Fibroblast of skin of scalp (primary cell): ENCODE measurements around the gene BLM.

Experiments
- DNase-seq: peaks from one replicate; pipeline ENCODE4 v3.0.0-alpha.2; 2013

Gene BLM

GRCh38 chr15:90691982-90692773 lies 25.0 kb upstream of the BLM start:
- no peak for DNase-seq

DNA sequence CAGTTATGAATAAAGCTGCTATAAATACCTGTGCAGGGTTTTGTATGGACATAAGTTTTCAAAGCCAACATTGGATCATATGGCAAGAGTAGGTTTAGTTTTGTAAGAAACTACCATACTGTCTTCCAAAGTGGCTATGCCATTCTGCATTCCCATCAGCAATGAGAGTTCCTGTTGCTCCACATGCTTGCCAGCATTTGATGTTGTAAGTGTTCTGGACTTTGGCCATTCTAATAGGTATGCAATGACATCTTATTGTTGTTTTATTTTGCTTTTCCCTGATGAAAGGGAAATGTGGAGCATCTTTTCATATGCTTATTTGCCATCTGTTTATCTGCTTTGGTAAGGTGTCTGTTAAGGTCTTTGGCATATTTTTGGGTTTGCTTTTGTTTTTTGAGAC lies 22.2 kb upstream of the BLM start:
- DNase-seq = no peak

- DNase-seq = no peak
Measured at GRCh38 chr15:90697175-90697574, 20.0 kb upstream of the BLM start.

DNA sequence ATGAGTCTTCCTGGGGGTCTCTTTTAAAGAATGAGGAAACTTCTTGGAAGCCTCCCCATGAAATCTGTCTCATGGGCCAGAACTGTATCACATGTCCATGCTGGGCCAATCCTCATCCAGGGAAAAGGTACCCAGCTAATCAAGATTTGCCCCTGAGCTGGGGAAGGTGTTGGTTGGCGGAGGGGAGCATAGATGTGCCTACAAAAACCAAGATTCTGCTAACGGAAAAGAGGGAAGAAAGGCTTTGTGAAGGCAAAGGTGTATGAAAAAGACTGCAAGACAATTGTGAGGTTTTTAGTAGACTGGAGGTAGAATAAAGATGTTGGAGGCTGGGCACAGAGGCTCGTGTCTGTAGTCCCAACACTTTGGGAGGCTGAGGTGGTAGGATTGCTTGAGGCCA lies 18.5 kb upstream of the BLM start:
- DNase-seq = no peak

GRCh38 chr15:90701048-90701447 lies 16.1 kb upstream of the BLM start:
- no peak for DNase-seq

DNA sequence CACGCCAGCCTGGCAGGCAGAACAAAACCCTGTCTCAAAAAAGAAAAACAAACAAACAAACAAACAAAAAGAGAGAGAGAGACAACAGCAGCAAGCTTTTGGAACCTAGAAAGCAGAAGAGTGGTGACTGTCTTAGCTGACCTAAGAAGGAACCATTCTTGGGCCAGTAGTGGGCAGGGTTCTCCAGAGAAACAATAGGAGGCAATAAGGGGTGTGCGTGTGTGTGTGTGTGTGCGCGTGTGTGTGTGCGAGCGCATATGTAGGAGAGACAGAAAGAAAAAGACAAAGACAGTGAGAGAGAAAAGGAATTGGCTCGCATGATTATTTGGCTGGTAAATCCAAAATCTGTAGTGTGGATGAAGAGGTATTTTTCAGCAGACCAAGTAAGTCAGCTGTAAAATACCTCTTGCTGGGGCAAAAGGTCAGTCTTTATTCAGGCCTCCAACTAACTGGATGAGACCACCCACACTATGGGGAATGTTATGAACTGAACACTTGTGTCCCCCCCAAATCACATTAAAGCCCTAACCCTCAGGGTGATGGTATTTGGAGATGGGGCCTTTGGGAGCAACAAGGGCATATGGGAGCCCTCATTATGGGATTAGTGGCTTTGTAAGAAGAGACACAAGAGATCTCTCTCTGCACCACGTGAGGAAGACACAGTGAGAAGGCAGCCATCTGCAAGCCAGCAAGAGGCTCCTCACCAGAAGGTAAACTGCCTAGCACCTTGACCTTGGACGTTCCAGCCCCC lies 15.1 kb upstream of the BLM start:
- DNase-seq = peak; percentile 11

DNA sequence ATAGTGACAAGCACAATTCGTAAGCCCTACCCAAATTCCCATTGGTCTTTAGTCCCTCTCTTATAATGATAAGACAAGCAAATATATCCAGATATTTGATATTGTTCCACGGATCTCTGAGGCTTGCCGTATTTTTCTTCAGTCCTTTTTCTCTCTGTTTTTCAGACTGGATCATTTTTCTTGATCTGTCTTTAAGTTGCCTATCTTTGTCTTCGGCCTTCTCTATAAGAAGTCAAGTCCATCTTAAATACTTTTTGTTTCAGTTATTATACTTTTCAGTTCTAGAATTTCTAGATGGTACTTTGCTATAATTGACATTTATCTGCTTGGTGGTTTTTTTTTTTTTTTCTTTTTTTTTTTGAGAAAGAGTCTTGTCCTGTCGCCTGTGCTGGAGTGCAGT lies 13.7 kb upstream of the BLM start:
- no peak for DNase-seq

- DNase-seq = peak; percentile 6
Measured at GRCh38 chr15:90705212-90705611, 11.9 kb upstream of the BLM start.

- peak; percentile 54 for DNase-seq
Measured at GRCh38 chr15:90706394-90707327, 10.5 kb upstream of the BLM start.

DNA sequence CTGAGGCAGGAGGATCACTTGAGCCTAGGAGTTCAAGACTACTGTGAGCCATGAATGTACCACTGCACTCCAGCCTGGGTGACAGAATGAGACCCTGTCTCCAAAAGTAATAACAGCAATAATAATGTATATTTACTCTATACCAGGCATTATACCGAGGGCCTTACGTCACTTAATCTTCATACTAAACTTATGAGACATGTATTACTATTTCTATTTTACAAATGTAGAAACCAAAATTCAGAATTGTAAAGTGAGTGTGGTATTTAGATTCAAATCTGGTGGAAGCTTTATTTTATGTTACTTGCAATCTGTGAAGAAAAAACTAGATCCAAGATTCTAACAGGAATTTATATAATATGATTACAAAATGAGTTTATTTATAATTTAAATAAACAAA lies 9.7 kb upstream of the BLM start:
- no peak for DNase-seq

DNA sequence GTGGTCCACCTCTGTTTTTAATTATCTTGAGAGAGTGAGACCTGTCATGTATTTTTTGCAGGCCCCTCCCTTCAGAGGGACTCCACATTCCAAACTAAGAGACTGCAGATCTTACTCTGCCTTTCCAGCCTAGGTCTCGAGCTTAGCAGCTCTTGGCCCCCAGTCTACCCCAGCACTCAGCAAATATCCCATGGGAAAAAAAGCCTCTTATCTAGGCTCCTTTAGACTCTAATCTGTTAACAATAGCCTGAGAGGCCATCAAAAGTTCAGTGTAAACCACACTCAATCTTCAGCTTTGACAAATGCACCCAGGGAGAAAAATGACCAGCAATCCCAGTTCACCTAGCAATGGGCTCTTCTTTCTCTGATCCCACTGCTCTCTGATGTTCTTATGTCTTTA lies 8.6 kb upstream of the BLM start:
- DNase-seq = no peak

DNA sequence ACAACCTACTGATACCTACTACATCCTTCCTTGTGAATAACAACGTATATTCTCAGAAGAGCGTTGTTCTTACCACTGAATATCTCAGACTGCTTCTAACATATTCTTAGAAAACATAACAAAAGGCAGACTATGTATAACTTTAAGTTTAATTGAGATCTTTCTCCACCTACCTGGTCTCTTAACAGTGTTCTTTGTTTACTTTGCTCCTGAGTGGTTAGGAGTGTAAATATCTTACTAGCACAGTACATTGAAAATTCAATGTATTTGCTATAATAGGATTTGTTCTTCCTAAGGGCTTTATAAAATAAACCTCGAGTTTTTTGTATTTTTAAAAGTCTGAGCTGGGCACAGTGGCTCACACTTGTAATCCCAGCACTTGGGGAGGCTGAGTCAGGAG lies 7.9 kb upstream of the BLM start:
- no peak for DNase-seq

DNA sequence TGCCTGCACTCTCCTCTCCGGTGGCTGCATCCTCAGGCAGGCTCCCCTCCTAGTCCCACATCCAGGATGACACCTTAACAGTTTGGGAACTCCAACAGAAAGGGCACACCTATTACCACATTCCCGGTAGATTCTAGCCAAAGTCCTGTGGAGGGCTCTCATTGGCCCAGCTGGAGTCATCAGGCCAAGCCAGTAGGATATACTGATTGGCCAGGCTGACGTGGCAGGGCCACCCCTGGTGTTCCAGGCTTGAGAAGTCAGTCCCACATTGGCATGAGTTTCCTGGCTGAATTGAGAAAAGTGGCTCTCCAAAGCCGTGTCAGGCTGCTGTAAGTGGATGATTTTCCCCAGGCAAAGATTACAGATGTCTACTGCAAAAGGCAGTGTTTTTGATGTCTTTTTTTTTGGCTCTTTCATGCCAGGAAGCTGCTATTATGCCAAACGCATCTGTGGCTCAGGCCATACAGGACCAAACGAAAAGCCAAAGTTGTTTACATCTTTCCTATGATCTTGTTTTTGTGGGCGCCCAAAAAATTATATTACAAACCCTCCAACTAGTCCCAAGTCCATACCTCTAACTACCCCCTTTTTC lies 6.6 kb upstream of the BLM start:
- DNase-seq = peak; percentile 11

DNA sequence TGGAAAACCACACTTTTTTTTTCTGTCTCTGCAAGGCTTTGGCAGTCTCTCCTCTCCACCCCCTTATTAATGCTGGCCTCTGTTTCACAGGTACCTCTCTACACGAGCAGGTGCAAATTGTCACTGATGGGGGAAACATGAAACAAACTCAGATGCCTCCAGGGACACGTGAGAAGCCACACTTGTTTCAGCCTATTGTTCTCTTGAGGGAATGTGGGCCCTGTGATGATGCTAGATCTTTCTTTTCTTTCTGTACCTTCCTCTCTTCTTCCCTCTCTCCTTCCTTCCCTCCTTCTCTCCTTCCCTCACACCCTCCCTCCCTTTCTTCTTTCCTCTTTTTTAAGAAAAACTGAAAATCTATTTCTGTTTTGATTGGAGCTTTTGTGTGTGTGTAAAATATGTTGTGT lies 5.7 kb upstream of the BLM start:
- no peak for DNase-seq

DNA sequence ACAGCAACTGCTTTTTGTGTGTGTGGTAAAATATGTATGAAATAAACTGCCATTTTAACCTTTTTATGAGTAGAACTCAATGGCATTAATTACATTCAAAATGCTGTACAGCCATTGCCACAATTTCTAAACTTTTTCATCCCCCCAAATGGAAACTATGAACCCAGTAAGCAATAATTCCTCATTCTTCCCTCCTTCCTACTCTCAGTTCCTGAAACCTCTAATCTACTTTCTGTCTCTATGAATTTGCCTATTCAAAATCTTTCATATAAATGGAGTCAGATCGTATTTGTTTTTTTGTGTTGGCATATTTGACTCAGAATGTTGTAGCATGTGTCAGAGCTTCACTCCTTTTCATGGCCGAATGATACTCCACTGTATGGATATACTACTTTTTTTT lies 5.3 kb upstream of the BLM start:
- DNase-seq = no peak

- no peak for DNase-seq
Measured at GRCh38 chr15:90713081-90713480, 4.1 kb upstream of the BLM start.

GRCh38 chr15:90716317-90716975 lies 700 bp upstream of the BLM start:
- DNase-seq = peak; percentile 8

GRCh38 chr15:90718232-90718631 lies 1.1 kb downstream of the BLM start:
- no peak for DNase-seq

DNA sequence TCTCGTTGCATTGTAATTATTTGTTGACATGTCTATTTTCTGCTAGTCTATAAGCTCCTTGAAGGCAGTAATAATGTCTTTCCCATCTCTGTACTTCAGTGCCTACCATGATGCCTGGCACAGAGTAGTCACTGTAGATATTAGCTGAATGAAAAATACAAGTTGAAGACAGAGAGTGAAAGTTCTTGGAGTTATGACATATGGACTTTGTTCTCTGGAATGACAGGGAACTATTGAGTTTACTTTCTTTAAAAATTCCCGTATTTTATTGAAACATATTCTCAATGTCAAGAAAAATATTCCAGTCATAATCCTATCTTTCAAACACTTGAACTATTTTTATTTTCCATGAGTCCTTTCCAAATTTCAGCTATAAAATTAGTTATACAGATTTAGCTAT lies 3.0 kb downstream of the BLM start:
- no peak for DNase-seq

DNA sequence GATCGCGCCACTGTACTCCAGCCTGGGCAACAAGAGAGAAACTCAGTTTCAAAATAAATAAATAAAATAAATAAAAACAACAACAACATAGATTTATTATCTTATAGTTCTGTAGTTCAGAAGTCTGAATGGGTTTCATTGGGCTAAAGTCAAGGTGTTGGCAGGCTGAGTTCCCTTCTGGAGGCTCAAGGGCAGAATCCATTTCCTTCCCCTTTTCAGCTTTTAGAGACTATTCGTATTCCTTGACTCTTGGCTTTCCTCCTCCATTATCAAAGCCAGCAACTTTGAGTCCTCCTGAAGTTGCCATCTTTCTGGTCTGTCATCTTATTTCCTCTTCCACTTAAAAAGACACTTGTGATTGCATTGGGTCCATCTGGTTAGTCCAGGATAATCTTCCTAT lies 12.1 kb downstream of the BLM start:
- no peak for DNase-seq

DNA sequence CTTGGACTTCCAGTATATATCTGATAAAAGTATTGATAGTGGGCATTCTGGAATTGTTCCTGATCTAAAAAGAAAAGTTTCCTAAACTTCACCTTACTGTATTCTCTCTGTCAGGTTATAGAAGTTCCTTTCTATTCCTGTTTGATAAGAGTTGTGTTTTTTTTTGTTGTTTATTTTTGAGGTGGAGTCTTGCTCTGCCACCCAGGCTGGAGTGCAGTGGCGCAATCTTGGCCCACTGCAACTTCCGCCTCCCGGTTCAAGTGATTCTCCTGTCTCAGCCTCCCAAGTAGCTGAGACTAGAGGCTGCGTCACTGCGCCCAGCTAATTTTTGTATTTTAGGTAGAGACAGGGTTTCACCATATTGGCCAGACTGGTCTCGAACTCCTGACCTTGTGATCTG lies 13.1 kb downstream of the BLM start:
- DNase-seq = no peak

GRCh38 chr15:90735923-90736322 lies 18.8 kb downstream of the BLM start:
- no peak for DNase-seq
